PC-3 (cell line): ENCODE data around the gene PPFIBP1. TPM values are rescaled to one million over a fixed set of nuclear protein-coding genes. Genes with fewer than 3 reads are reported as not detected.
A peak's percentile ranks its signal among the peaks of the same experiment; 100 is the strongest.
"Not testable (repeated sequence)": the region's sequence is repeated elsewhere in the genome, so short reads cannot be mapped to it uniquely, and the experiment has no call there.

ENCODE experiments used
- ATAC-seq: fragments of 200-7000 bp; cut with Tn5 transposase; 2 replicates; pipeline ENCODE4 v1.9.1; 2020; ENCODE audit warnings: mild to moderate bottlenecking, moderate library complexity
- BruUV-seq: library from RNA; stranded (reverse); fragments of 400-500 nt; replicated peaks from 2 replicates; lab custom pipeline; 2021; lab: Mats Ljungman, UMichigan
- CTCF ChIA-PET: fragments of 300-600 bp; sonication (Branson Sonifier 250); formaldehyde crosslinking; loops from one replicate; lab custom pipeline; 2022; ENCODE audit warnings: antibody characterized with exemption; lab: Charles Lee
- POLR2A ChIA-PET: fragments of 300-600 bp; sonication (Branson Sonifier 250); formaldehyde crosslinking; loops from one replicate; lab custom pipeline; 2022; ENCODE audit warnings: antibody characterized with exemption; ENCODE audit not compliant: unreplicated experiment; lab: Charles Lee
- DNase-seq: peaks from one replicate; pipeline ENCODE4 v3.0.0-alpha.2; 2015
- H2AFZ ChIP-seq: fragments of 300-600 bp; sonication (generic); 2 replicates; pipeline ENCODE4 v1.6.0; 2016; ENCODE audit warnings: antibody characterized with exemption, low read length
- H3F3A ChIP-seq: fragments of 300-600 bp; sonication (generic); one replicate; pipeline ENCODE4 v1.6.0; 2017; ENCODE audit warnings: antibody characterized with exemption, low read length, control low read depth, mild to moderate bottlenecking; ENCODE audit not compliant: unreplicated experiment
- H3K27ac ChIP-seq: fragments of 300-600 bp; sonication (generic); 2 replicates; pipeline ENCODE4 v1.5.1; 2016; ENCODE audit warnings: mild to moderate bottlenecking, low read length
- H3K27me3 ChIP-seq: fragments of 300-600 bp; sonication (generic); 2 replicates; pipeline ENCODE4 v1.6.1; 2016; ENCODE audit warnings: low read length, mixed read lengths
- H3K36me3 ChIP-seq: fragments of 300-600 bp; sonication (generic); 2 replicates; pipeline ENCODE4 v1.6.1; 2016; ENCODE audit warnings: low read depth, mixed run types, low read length, mixed read lengths
- H3K4me1 ChIP-seq: fragments of 300-600 bp; sonication (generic); 2 replicates; pipeline ENCODE4 v1.5.1; 2016; ENCODE audit warnings: low read length; ENCODE audit not compliant: insufficient read depth
- H3K4me2 ChIP-seq: fragments of 300-600 bp; sonication (generic); 2 replicates; pipeline ENCODE4 v1.6.0; 2016; ENCODE audit warnings: low read length
- H3K4me3 ChIP-seq: fragments of 300-600 bp; sonication (generic); 2 replicates; pipeline ENCODE4 v1.5.1; 2016; ENCODE audit warnings: mild to moderate bottlenecking, low read length, mixed read lengths
- H3K79me2 ChIP-seq: fragments of 300-600 bp; sonication (generic); 2 replicates; pipeline ENCODE4 v1.6.1; 2017; ENCODE audit warnings: low read length, mixed read lengths
- H3K9ac ChIP-seq: fragments of 300-600 bp; sonication (generic); 2 replicates; pipeline ENCODE4 v1.6.0; 2016; ENCODE audit warnings: mild to moderate bottlenecking, low read length
- H3K9me2 ChIP-seq: fragments of 300-600 bp; sonication (generic); replicated peaks from 2 replicates; pipeline ENCODE4 v1.6.1; 2016; ENCODE audit warnings: mixed run types, low read length, mixed read lengths
- H3K9me3 ChIP-seq: fragments of 300-600 bp; sonication (generic); 2 replicates; pipeline ENCODE4 v1.6.1; 2016; ENCODE audit warnings: low read length, mixed read lengths
- H4K20me1 ChIP-seq: fragments of 300-600 bp; sonication (generic); 2 replicates; pipeline ENCODE4 v1.6.1; 2016; ENCODE audit warnings: low read length, mixed read lengths
- CTCF ChIP-seq: fragments of 300-600 bp; sonication (generic); conservative IDR thresholded peaks from 2 replicates; pipeline ENCODE4 v1.5.1; 2017; ENCODE audit warnings: antibody characterized with exemption, low read depth, mild to moderate bottlenecking, low read length
- EZH2 ChIP-seq: fragments of 300-600 bp; sonication (generic); IDR thresholded peaks from one replicate; pipeline ENCODE4 v1.6.1; 2017; ENCODE audit warnings: antibody characterized with exemption, mild to moderate bottlenecking, low read length; ENCODE audit not compliant: unreplicated experiment
- EZH2phosphoT487 ChIP-seq: fragments of 300-600 bp; sonication (generic); IDR thresholded peaks from 2 replicates; pipeline ENCODE4 v1.6.1; 2018; ENCODE audit warnings: mild to moderate bottlenecking, antibody characterized with exemption, low read length, borderline replicate concordance
- intact Hi-C: fragments of 100-400 bp; cut with micrococcal nuclease; formaldehyde crosslinking; loops from 2 replicates; pipeline ENCODE4 v1.9.0; 2023
- total RNA-seq: library from RNA; depleted of rRNA; stranded (reverse); fragments of >200 nt; gene quantifications from 2 replicates; pipeline ENCODE4 v1.2.3, GENCODE V29; 2014

PPFIBP1 gene
- total RNA-seq, 1 experiment from 2014 or later = 56.9 TPM

DNA sequence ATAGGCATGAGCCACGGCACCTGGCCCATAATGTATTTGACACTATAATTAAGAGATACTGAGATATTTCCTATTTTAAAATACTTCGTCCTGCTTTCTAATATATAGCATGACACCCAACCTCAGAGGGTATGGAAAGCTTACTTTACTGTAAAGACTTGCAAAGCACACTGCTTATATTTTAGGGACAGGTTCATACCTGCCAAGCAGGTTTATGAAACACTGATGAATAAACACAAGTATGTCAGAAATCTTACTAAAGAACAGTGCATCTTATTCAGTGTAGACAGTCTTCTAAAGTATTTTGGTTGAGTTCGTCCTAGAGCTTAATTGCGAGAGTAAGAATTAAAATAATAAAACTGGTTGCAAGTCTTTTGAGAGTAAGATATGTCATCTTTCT is 65.4 kb downstream of the PPFIBP1 start:
- Histone ChIP-seq H2AFZ (no peak overlapping the region), H3K4me2 (peak overlapping the region; percentile 54), H3K9ac (no peak overlapping the region), H3K4me3 (peak overlapping the region; percentile 4; the same call in 1 of the 2 replicates), H3K9me2 (no peaks in the 10 kb centered on the region), H3K27me3 (no peaks in the 10 kb centered on the region), H3K36me3 (peaks cover 1% of the 10 kb centered on the region; the same call in 1 of the 2 replicates), H3K79me2 (peaks cover 43% of the 10 kb centered on the region), H3K9me3 (no peaks in the 10 kb centered on the region), H4K20me1 (no peaks in the 10 kb centered on the region), H3K27ac (peak overlapping the region; percentile 59), H3K4me1 (peaks cover 47% of the 10 kb centered on the region), H3F3A (no peaks in the 10 kb centered on the region)
- DNase-seq (peak; percentile 82), ATAC-seq (peak; percentile 34)
- ChIA-PET CTCF (no interaction called here), POLR2A (interaction anchor here (0.7 kb wide), 1 partner anchor 14 kb away, joined by 5 read pairs; no protein-coding TSS in a partner anchor)
- BruUV-seq = no TSS peak
- TF ChIP-seq EZH2phosphoT487 (no peak), CTCF (no peak), EZH2 (no peak)
- intact Hi-C loops = no loop called here

DNA sequence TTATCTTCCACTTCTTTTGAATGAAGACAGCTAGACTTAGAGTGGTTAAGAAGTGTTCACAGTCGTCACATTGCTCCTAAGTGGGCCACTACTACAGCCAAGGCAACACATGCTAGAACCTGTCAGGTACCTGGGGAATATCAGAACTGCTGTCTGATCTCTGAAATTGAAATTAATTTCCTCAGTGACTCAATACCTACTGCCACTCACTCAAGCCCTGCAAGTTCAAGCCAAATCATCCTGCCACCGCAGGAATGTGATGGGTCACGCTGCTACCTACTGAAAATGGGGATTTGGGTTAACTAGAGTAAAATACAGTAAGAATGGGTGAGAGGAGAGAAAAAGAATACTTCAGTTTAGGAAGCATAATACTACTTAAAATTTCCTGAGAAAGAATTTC is 67.7 kb downstream of the PPFIBP1 start:
- H4K20me1 ChIP-seq, H3K4me2 ChIP-seq, POLR2A ChIA-PET, H3K9ac ChIP-seq, H3K9me3 ChIP-seq, H2AFZ ChIP-seq, H3F3A ChIP-seq, DNase-seq, H3K4me3 ChIP-seq, H3K27me3 ChIP-seq, H3K36me3 ChIP-seq, BruUV-seq, ATAC-seq, CTCF ChIA-PET, H3K9me2 ChIP-seq: not testable (repeated sequence)
- intact Hi-C loops = loop anchor here (1.0 kb wide), 2 partner anchors 16 to 67 kb away; partner anchors contain the start of gene PPFIBP1
- peak overlapping the region; percentile 48 for H3K27ac ChIP-seq
- peaks cover 47% of the 10 kb centered on the region for H3K4me1 ChIP-seq
- peaks cover 35% of the 10 kb centered on the region for H3K79me2 ChIP-seq

GRCh38 chr12:27592548-27592947 is 68.5 kb downstream of the PPFIBP1 start:
- peaks cover 32% of the 10 kb centered on the region for H3K79me2 ChIP-seq
- H3K9ac ChIP-seq = no peak overlapping the region
- ATAC-seq = peak; percentile 89
- peak; percentile 93 for DNase-seq
- H3F3A ChIP-seq = no peaks in the 10 kb centered on the region
- no peaks in the 10 kb centered on the region for H3K36me3 ChIP-seq
- 0 out of 2 replicates have a peak overlapping the region, but pooled peaks have one; percentile 7 for H3K4me2 ChIP-seq
- H3K4me3 ChIP-seq = no peak overlapping the region
- intact Hi-C loops = loop anchor here (1.0 kb wide), 2 partner anchors 17 to 68 kb away; partner anchors contain the start of gene PPFIBP1
- TF ChIP-seq EZH2 (no peak), EZH2phosphoT487 (no peak)
- no peaks in the 10 kb centered on the region for H3K9me3 ChIP-seq
- no peaks in the 10 kb centered on the region for H3K27me3 ChIP-seq
- peak overlapping the region; percentile 48 for H3K27ac ChIP-seq
- BruUV-seq = no TSS peak
- no peak overlapping the region for H2AFZ ChIP-seq
- CTCF ChIA-PET = no interaction called here
- POLR2A ChIA-PET = no interaction called here
- peaks cover 47% of the 10 kb centered on the region for H3K4me1 ChIP-seq
- no peaks in the 10 kb centered on the region for H3K9me2 ChIP-seq
- H4K20me1 ChIP-seq = no peaks in the 10 kb centered on the region

DNA sequence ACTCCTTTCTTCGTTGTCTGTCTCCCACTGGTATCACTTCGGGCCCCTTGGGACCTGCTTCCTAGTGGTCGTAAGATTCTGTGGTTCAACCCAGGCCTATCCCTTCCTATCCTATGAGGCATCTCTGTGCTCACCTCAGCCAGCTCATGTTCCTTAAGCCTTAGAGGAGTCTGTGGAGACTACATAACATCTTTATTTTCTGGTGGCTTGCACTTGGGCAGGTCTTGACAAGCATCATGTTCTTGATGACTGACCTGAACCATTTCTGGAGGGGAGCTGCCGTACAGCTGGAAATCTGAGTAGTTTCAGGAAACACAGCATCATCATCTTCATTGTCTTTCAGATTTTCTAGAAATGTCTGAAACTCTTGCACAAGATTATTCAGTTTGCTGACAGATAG is 69.3 kb downstream of the PPFIBP1 start:
- no peaks in the 10 kb centered on the region for H4K20me1 ChIP-seq
- no peak overlapping the region for H2AFZ ChIP-seq
- 0 out of 2 replicates have a peak overlapping the region, but pooled peaks have one; percentile 12 for H3K27ac ChIP-seq
- DNase-seq (no peak), ATAC-seq (no peak)
- no peaks in the 10 kb centered on the region for H3K9me3 ChIP-seq
- H3K4me1 ChIP-seq = peaks cover 40% of the 10 kb centered on the region
- H3K36me3 ChIP-seq = 0 out of 2 replicates have a peak, but pooled peaks cover under 1% of the 10 kb centered on the region
- TF ChIP-seq EZH2phosphoT487 (no peak), EZH2 (no peak), CTCF (no peak)
- no peak overlapping the region for H3K4me3 ChIP-seq
- ChIA-PET CTCF (no interaction called here), POLR2A (no interaction called here)
- H3K9me2 ChIP-seq = no peaks in the 10 kb centered on the region
- intact Hi-C loops = no loop called here
- no TSS peak for BruUV-seq
- no peaks in the 10 kb centered on the region for H3F3A ChIP-seq
- no peaks in the 10 kb centered on the region for H3K27me3 ChIP-seq
- H3K79me2 ChIP-seq = peaks cover 32% of the 10 kb centered on the region
- H3K4me2 ChIP-seq = no peak overlapping the region
- H3K9ac ChIP-seq = no peak overlapping the region
